Measurements from ENCODE around the gene EFNA5.

DNA sequence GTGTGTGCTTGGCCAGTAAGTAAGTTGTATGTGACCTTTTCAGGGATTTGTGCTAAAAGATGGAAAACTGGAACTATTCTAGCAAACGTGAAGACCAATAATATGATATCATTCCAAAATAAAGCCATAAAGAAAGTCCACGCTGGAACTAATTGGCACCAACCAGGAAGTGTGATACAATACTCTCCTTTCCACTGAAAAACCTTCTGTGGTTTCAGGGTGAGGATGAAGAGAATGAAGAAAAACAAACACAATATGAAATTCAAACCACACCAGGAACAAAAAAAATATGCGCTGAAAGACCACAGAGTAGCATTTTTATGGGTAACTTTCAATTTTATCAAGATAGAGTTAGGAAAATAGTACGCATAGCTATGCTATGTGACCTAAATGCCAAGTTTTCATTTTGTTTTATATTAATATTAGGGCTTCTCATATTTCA is 105.8 kb downstream of the EFNA5 start:
- TF ChIP-seq GATA2 (IDR thresholded peaks at IDR 0.05; ENCODE audit: low read depth, low read length) (no peak), GATA3 (IDR thresholded peaks at IDR 0.05; ENCODE audit: low read depth, low read length) (no peak)

Data from SH-SY5Y (cell line).